ENCODE results near the gene BASP1.

BASP1 gene

DNA sequence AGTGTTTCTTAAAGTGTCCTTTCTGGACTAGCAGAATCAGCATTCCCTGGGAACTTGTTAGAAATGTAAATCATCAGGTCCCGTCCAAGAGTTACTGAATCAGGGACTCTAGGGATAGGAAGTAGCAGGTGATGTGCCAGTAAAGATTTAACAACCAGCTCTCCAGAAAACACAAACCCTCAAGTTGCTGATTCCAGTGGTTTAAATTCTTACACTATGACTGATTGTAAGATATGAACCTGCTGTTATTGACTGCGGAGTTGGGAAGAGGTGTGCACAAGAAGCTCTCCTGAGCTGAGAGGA lies 39.1 kb upstream of the BASP1 start:
- no peak for TF ChIP-seq POLR2A (IDR thresholded peaks at IDR 0.05; ENCODE audit: extremely low read depth, insufficient read length)
- no peak for TF ChIP-seq MAX (IDR thresholded peaks at IDR 0.05; ENCODE audit: low read depth, low read length)
- TF ChIP-seq CTCF (IDR thresholded peaks at IDR 0.05; ENCODE audit: low read depth, low read length): no peak
- TF ChIP-seq MYC (IDR thresholded peaks at IDR 0.05; ENCODE audit: low read depth, low read length): no peak
- H3K4me3 ChIP-seq (ENCODE audit: low read depth, low read length): no peak overlapping the region
- DNase-seq (ENCODE audit: low read depth): no peak

DNA sequence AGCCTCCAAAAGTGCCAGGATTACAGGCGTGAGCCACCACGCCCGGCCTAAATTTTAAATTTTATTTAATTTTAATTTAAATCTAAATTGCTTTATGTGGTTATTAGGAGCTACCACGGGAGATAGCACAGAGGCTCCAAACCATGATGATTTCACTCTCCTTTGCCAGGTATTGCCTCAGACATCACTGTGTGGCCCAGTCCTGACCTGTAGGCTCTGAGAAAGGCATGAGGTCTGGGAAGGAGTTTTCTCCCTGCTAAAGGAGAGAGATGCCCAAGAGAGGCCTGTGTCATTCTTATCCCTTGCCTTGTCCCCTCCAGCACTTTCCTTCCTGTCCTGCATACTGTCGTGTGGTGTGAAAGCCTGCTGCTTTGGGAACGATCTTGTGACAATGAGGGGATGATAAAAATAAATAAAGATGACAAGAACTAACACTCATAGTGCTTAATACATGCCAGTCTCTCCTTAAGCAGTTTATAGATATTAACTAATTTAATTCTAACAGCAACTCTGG lies 37.0 kb upstream of the BASP1 start:
- no peak overlapping the region for H3K4me3 ChIP-seq (ENCODE audit: low read depth, low read length)
- no peak for TF ChIP-seq MYC (IDR thresholded peaks at IDR 0.05; ENCODE audit: low read depth, low read length)
- no peak for TF ChIP-seq MAX (IDR thresholded peaks at IDR 0.05; ENCODE audit: low read depth, low read length)
- no peak for TF ChIP-seq CTCF (IDR thresholded peaks at IDR 0.05; ENCODE audit: low read depth, low read length)
- no peak for TF ChIP-seq POLR2A (IDR thresholded peaks at IDR 0.05; ENCODE audit: extremely low read depth, insufficient read length)
- DNase-seq (ENCODE audit: low read depth): no peak

- no peak overlapping the region for H3K4me3 ChIP-seq (ENCODE audit: low read depth, low read length)
- no peak for DNase-seq (ENCODE audit: low read depth)
- TF ChIP-seq POLR2A (IDR thresholded peaks at IDR 0.05; ENCODE audit: extremely low read depth, insufficient read length) (no peak), MAX (IDR thresholded peaks at IDR 0.05; ENCODE audit: low read depth, low read length) (no peak), MYC (IDR thresholded peaks at IDR 0.05; ENCODE audit: low read depth, low read length) (no peak), CTCF (IDR thresholded peaks at IDR 0.05; ENCODE audit: low read depth, low read length) (no peak)
Observed at GRCh38 chr5:17180864-17181723, 36.3 kb upstream of the BASP1 start.

- DNase-seq (ENCODE audit: low read depth): no peak
- H3K4me3 ChIP-seq (ENCODE audit: low read depth, low read length): no peak overlapping the region
- TF ChIP-seq POLR2A (IDR thresholded peaks at IDR 0.05; ENCODE audit: extremely low read depth, insufficient read length) (no peak), CTCF (IDR thresholded peaks at IDR 0.05; ENCODE audit: low read depth, low read length) (no peak), MAX (IDR thresholded peaks at IDR 0.05; ENCODE audit: low read depth, low read length) (no peak), MYC (IDR thresholded peaks at IDR 0.05; ENCODE audit: low read depth, low read length) (no peak)
Observed at GRCh38 chr5:17182494-17182893, 34.9 kb upstream of the BASP1 start.

DNA sequence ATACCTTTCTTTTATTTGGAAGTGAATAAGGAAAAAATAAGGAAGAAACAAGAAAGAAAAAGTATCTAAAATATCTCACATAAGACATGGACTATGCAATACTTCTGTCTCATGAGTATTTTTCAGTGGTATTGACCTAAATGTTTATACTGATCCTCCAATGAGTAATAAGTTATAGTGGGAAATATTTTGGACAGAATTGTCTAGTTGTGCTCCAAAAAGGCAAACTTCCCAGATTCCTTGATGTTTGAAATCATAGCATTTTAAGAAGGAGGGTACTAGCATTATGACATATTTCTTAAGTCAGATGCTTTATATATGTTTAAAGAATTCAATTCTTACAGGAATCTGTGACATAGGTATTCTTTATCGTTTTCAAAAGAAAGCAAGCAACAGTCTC lies 34.5 kb upstream of the BASP1 start:
- no peak for TF ChIP-seq MYC (IDR thresholded peaks at IDR 0.05; ENCODE audit: low read depth, low read length)
- no peak for TF ChIP-seq MAX (IDR thresholded peaks at IDR 0.05; ENCODE audit: low read depth, low read length)
- no peak overlapping the region for H3K4me3 ChIP-seq (ENCODE audit: low read depth, low read length)
- DNase-seq (ENCODE audit: low read depth): no peak

GRCh38 chr5:17183831-17184230 lies 33.6 kb upstream of the BASP1 start:
- DNase-seq (ENCODE audit: low read depth): no peak
- TF ChIP-seq MAX (IDR thresholded peaks at IDR 0.05; ENCODE audit: low read depth, low read length) (no peak), CTCF (IDR thresholded peaks at IDR 0.05; ENCODE audit: low read depth, low read length) (no peak), MYC (IDR thresholded peaks at IDR 0.05; ENCODE audit: low read depth, low read length) (no peak), POLR2A (IDR thresholded peaks at IDR 0.05; ENCODE audit: extremely low read depth, insufficient read length) (no peak)
- H3K4me3 ChIP-seq (ENCODE audit: low read depth, low read length): no peak overlapping the region
